Kidney epithelial cell (primary cell): ENCODE measurements around the gene SPSB2. TPM values are rescaled to one million over a fixed set of nuclear protein-coding genes. Genes with fewer than 3 reads are reported as not detected.

Source experiments
- DNase-seq: peaks from one replicate; pipeline ENCODE4 v3.0.0-alpha.2; 2010; ENCODE audit warnings: low read depth
- H3K27me3 ChIP-seq: 2 replicates; pipeline ENCODE4 v1.6.0; 2011; ENCODE audit warnings: low read length; ENCODE audit not compliant: control insufficient read depth, insufficient read depth
- H3K36me3 ChIP-seq: 2 replicates; pipeline ENCODE4 v1.5.1; 2011; ENCODE audit warnings: low read length; ENCODE audit not compliant: control insufficient read depth, insufficient read depth
- H3K4me3 ChIP-seq: 2 replicates; pipeline ENCODE4 v1.5.1; 2011; ENCODE audit warnings: low read depth, mild to moderate bottlenecking, control low read depth, low read length
- CTCF ChIP-seq: IDR thresholded peaks from 2 replicates; pipeline ENCODE4 v1.5.1; 2011; ENCODE audit warnings: mild to moderate bottlenecking, moderate library complexity, low read length, control low read depth, inconsistent platforms; ENCODE audit not compliant: insufficient read depth, poor library complexity, severe bottlenecking
- total RNA-seq: library from RNA; depleted of rRNA; stranded (reverse); fragments of >200 nt; gene quantifications from 2 replicates; pipeline ENCODE4 v1.2.3, GENCODE V29; 2015

SPSB2 gene
- total RNA-seq, 1 donor from 2014 or later = 10.1 TPM

GRCh38 chr12:6916426-6917200, 43.5 kb upstream of the SPSB2 start:
- no peak for TF ChIP-seq CTCF
- H3K27me3 ChIP-seq = no peaks in the 10 kb centered on the region
- DNase-seq = no peak

GRCh38 chr12:6915789-6916285, 42.7 kb upstream of the SPSB2 start:
- H3K36me3 ChIP-seq = no peaks in the 10 kb centered on the region
- no peak overlapping the region for H3K4me3 ChIP-seq
- no peak for TF ChIP-seq CTCF
- no peak for DNase-seq
- no peaks in the 10 kb centered on the region for H3K27me3 ChIP-seq

More at GRCh38 chr12:6916426-6917200, 43.5 kb upstream of the SPSB2 start:
- Histone ChIP-seq H3K36me3 (no peaks in the 10 kb centered on the region), H3K4me3 (no peak overlapping the region)

- Histone ChIP-seq H3K4me3 (peak overlapping the region; percentile 75), H3K36me3 (no peaks in the 10 kb centered on the region), H3K27me3 (no peaks in the 10 kb centered on the region)
- no peak for DNase-seq
- TF ChIP-seq CTCF = no peak
Measured at GRCh38 chr12:6914947-6915788, 42.1 kb upstream of the SPSB2 start.

- H3K36me3 ChIP-seq = no peaks in the 10 kb centered on the region
- TF ChIP-seq CTCF = no peak
- no peaks in the 10 kb centered on the region for H3K27me3 ChIP-seq
- H3K4me3 ChIP-seq = peak within 1 kb of the TSS; percentile 75
- no peak for DNase-seq
Measured at GRCh38 chr12:6914246-6914946, 41.3 kb upstream of the SPSB2 start, which contains the start of gene ENO2. ENO2 (plus strand) TSS chr12:6914580; CDS start chr12:6915833, 1,253 bp downstream.

GRCh38 chr12:6912164-6912935, 39.2 kb upstream of the SPSB2 start:
- H3K36me3 ChIP-seq = no peaks in the 10 kb centered on the region
- DNase-seq = no peak
- no peaks in the 10 kb centered on the region for H3K27me3 ChIP-seq
- TF ChIP-seq CTCF = no peak
- no peak overlapping the region for H3K4me3 ChIP-seq
